Stimulated activated effector memory CD8-positive, alpha-beta T cell treated with anti-CD3 and anti-CD28 coated beads, Interleukin-12 subunit alpha, Interleukin-12 subunit beta, amount 100 ng/mL, for 72 hours (primary cell): ENCODE measurements around the gene BARX1.

Experiments
- ATAC-seq: fragments of 150-1000 bp; cut with Tn5 transposase; 2 replicates; pipeline ENCODE4 v1.10.0; 2021
- DNase-seq, 2 donors: peaks; one replicate each; pipeline ENCODE4 v3.0.0; 2021 to 2022; ENCODE audit warnings: low spot score in 2 of 2
- H3K27ac Mint-ChIP-seq: one replicate; pipeline ENCODE4 v1.8.0; 2022; ENCODE audit warnings: mild to moderate bottlenecking, mixed read lengths
- H3K36me3 Mint-ChIP-seq: one replicate; pipeline ENCODE4 v1.8.0; 2022; ENCODE audit warnings: mild to moderate bottlenecking, mixed read lengths
- H3K4me1 Mint-ChIP-seq: one replicate; pipeline ENCODE4 v1.8.0; 2022; ENCODE audit warnings: mixed read lengths
- H3K4me3 Mint-ChIP-seq: one replicate; pipeline ENCODE4 v1.8.0; 2022; ENCODE audit warnings: mild to moderate bottlenecking, mixed read lengths
- H3K9me3 Mint-ChIP-seq: one replicate; pipeline ENCODE4 v1.8.0; 2022; ENCODE audit warnings: mixed read lengths

BARX1 gene

DNA sequence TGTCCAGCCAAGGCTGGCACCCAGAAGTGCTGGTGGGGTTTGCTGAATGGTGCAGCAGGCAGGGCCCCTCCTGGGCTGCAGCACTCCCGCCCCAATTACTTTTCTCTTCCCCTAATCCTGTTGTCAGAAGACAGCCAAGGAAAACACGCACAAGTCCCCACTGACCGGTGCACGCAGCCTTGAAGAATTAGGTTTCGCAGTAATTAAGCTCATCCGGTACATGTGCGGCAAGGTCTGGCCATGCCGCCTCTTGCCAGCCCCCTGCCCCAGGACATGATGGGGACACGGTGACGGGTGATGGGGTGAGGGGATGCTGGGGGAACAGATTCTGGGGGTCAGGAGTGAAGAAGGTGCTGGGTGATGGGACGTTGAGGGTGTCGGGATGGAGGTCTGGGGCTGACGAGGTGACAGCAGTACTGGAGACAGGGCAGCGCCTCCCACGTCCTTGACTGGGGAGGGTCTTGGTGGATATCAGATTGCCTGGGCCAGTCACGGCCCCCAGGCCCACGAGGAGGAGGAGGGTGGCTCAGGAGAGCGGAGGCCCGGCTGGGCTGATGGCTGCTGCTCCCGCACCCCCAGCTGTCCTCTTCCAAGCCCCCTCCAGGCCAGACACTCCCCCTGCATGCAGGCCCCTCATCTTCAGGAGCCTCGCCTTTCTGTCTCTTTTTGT is 34.9 kb downstream of the BARX1 start:
- Mint-ChIP-seq H3K27ac (no peak overlapping the region), H3K9me3 (no peaks in the 10 kb centered on the region), H3K36me3 (no peaks in the 10 kb centered on the region), H3K4me3 (no peak overlapping the region), H3K4me1 (no peaks in the 10 kb centered on the region)
- no peak for DNase-seq
- no peak for ATAC-seq

DNA sequence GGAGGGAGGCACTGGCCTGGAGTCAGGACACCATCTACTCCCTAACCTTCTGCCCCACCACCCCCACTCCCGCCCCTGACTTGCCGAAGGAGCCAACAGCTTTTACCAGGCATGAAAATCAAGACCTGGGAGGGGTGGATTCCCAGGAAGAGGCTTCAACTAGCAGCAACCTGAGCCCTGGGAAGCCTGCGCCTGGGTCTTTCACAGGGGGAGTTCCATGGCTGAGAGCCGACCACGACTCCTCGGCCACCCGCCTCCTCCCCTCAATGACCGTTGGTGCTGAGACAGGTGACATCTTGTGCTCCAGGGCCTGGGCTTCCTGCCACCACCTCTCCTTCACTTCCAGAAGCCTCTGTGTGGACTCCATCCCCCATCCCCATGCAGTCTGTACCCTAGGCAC is 37.1 kb downstream of the BARX1 start:
- H3K9me3 Mint-ChIP-seq = no peaks in the 10 kb centered on the region
- ATAC-seq = no peak

DNA sequence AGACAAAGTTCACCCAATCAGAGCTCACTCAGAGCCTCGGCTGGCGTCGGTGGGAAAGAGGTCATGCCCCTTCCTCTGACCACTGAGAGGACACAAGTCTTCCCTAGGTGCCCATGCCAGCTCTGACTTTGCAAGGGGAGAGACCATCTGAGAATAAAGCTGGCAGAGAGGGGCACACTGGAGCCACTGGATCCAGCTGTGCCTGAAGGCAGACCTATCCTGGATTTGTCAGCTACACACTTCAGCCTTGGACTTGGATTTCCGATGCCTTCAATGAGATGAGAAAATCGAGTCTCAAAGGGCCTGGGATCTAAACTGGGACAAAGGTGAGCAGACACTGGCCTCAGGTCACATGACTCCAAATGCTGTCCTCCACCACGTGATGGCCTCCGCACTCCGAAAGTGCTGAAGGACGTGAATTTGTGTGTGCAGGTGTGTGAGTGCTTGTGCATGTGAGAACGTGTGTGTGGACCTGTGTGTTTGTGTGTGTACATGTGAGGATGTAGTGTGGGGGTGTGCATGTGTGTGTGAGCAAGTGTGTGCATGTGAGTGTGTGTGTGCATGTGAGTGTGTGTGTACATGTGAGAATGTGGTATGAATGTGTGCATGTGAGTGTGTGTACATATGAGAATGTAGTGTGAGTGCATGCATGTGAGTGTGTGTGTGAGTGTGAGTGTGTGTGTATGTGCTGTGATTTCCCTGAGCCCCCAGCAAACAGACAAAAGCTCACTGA is 37.9 kb downstream of the BARX1 start:
- no peak for ATAC-seq
- Mint-ChIP-seq H3K27ac (no peak overlapping the region), H3K4me3 (no peak overlapping the region), H3K9me3 (no peaks in the 10 kb centered on the region), H3K4me1 (no peaks in the 10 kb centered on the region), H3K36me3 (no peaks in the 10 kb centered on the region)
- DNase-seq = no peak

More for the DNA sequence above, 37.1 kb downstream of the BARX1 start:
- H3K36me3 Mint-ChIP-seq = no peaks in the 10 kb centered on the region
- no peaks in the 10 kb centered on the region for H3K4me1 Mint-ChIP-seq
- no peak overlapping the region for H3K4me3 Mint-ChIP-seq
- no peak overlapping the region for H3K27ac Mint-ChIP-seq
- no peak for DNase-seq

GRCh38 chr9:93916358-93916757 is 38.8 kb downstream of the BARX1 start:
- ATAC-seq (no peak), DNase-seq (no peak)
- Mint-ChIP-seq H3K4me3 (no peak overlapping the region), H3K9me3 (no peaks in the 10 kb centered on the region), H3K4me1 (no peaks in the 10 kb centered on the region), H3K27ac (no peak overlapping the region), H3K36me3 (no peaks in the 10 kb centered on the region)

GRCh38 chr9:93911801-93912554 is 43.2 kb downstream of the BARX1 start:
- H3K27ac Mint-ChIP-seq = no peak overlapping the region
- no peaks in the 10 kb centered on the region for H3K36me3 Mint-ChIP-seq
- ATAC-seq (no peak), DNase-seq (no peak)
- H3K4me1 Mint-ChIP-seq = no peaks in the 10 kb centered on the region
- H3K4me3 Mint-ChIP-seq = no peak overlapping the region
- H3K9me3 Mint-ChIP-seq = no peaks in the 10 kb centered on the region

DNA sequence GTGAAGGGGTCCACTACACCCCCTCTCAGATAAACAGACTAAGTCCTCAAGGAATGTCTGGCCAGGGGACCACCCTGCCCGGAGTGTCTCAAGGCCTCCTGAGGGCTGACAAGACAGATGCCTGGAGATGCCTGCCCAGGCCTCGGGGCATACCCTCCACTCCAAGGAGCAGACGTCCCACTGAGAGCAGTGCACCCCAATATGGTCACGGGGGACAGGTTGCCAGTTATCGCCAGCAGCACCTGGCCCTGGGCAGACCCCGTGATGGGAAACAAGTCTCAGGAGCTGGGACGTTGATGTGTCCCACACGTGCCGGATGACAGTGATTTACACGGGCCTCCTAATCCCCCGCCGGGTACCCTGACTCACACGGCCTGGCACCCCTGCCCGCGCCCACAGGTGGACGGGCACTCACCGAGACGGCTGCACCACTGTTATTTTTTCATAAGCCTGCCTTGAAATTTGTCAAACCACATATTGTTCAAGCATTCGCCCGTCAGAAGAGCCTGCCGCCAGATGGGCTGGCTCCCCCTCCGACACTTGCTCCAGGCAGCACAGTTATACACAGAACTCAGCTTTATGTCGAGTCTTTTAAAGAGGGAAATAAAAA is 43.9 kb downstream of the BARX1 start:
- no peak for ATAC-seq

DNA sequence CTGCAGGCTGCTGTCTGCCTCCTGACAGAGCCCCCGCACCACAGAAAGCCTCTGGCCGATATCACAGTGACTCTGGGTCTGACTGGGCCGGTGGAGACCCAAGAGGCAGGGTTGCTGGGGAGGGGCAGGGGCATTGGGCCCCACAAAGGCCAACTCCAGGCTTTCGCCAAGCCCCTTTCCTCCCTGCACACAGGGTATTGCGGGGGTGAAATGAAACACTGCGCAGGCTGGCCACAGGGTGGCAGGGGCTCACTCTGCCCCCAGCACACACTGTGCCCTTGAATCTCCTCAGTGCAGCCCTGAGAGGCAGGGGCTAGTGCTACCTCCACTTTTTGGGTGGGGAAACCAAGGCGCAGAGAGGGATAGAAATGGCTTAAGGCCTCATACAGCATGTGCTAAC is 44.6 kb downstream of the BARX1 start:
- H3K4me3 Mint-ChIP-seq = no peak overlapping the region
- H3K27ac Mint-ChIP-seq = no peak overlapping the region
- H3K36me3 Mint-ChIP-seq = no peaks in the 10 kb centered on the region
- no peaks in the 10 kb centered on the region for H3K9me3 Mint-ChIP-seq
- H3K4me1 Mint-ChIP-seq = no peaks in the 10 kb centered on the region
- ATAC-seq (no peak), DNase-seq (no peak)

More for the DNA sequence above, 43.9 kb downstream of the BARX1 start:
- H3K4me3 Mint-ChIP-seq = no peak overlapping the region
- H3K9me3 Mint-ChIP-seq = no peaks in the 10 kb centered on the region
- H3K27ac Mint-ChIP-seq = no peak overlapping the region
- H3K4me1 Mint-ChIP-seq = no peaks in the 10 kb centered on the region
- no peak for DNase-seq
- H3K36me3 Mint-ChIP-seq = no peaks in the 10 kb centered on the region

DNA sequence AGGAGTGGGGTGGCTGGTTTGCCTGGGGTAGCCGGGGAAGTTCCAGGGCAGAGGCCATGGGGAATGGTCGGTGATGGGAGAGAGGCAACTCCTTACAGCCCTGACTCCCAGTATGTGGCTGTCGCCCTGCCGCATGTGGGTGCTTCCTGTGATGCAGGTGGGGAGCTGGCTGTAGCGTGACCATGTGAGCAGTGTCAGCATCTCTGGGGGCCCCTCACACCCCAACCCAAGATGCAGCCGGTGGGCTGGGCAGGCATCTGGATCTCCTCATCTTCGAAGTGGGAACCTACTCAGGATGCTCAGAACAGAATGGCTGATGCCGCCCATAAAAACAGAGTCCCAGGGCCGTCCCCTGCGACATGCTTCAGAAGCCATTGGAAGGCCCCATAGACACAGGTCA is 45.0 kb downstream of the BARX1 start:
- ATAC-seq = no peak
- no peak for DNase-seq
- Mint-ChIP-seq H3K9me3 (no peaks in the 10 kb centered on the region), H3K36me3 (no peaks in the 10 kb centered on the region), H3K4me1 (no peaks in the 10 kb centered on the region), H3K4me3 (no peak overlapping the region), H3K27ac (no peak overlapping the region)

GRCh38 chr9:93909242-93909616 is 45.9 kb downstream of the BARX1 start:
- Mint-ChIP-seq H3K36me3 (no peaks in the 10 kb centered on the region), H3K9me3 (no peaks in the 10 kb centered on the region), H3K27ac (no peak overlapping the region), H3K4me3 (no peak overlapping the region), H3K4me1 (no peaks in the 10 kb centered on the region)
- ATAC-seq = no peak
- DNase-seq = no peak

- no peaks in the 10 kb centered on the region for H3K4me1 Mint-ChIP-seq
- DNase-seq (no peak), ATAC-seq (peak; percentile 20)
- H3K9me3 Mint-ChIP-seq = no peaks in the 10 kb centered on the region
- H3K27ac Mint-ChIP-seq = no peak overlapping the region
- no peaks in the 10 kb centered on the region for H3K36me3 Mint-ChIP-seq
- no peak overlapping the region for H3K4me3 Mint-ChIP-seq
These were observed 46.4 kb downstream of the BARX1 start for GRCh38 chr9:93908591-93909241.

GRCh38 chr9:93907551-93908199 is 47.5 kb downstream of the BARX1 start:
- H3K4me3 Mint-ChIP-seq = no peak overlapping the region
- H3K9me3 Mint-ChIP-seq = no peaks in the 10 kb centered on the region
- no peak overlapping the region for H3K27ac Mint-ChIP-seq
- no peaks in the 10 kb centered on the region for H3K36me3 Mint-ChIP-seq
- no peak for ATAC-seq
- no peak for DNase-seq
- no peaks in the 10 kb centered on the region for H3K4me1 Mint-ChIP-seq

DNA sequence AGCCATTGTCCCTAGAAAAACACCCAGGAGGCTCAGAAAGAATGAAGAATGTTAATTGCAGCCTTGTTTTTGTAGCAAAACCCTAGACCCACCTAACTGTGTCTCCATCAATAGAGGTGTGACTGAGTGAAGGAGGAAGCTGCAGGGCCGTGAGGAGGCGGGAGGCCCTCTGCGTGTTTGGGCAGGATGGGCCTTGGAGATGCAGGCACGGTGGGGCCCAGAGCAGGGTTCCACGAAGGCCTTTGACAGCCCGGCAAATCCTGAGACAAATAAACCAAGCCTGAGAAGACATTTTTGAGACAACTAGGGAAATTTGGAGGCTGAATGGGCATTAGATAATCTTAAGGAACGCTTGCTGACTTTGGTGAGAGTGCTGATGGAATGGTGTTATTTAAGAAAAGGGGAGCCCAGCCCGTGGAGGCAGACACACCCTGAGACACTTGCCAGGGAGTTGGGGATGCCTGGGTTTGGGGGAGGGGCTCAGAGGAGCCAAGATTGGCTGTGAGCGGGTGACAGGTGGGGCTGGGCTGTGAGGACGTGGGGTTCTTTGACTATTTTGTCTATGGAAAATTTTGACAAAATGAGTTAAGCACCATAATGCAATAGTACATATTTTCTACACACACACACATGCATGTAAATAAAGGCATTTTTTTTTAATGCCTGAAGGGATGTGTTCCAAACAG is 48.8 kb downstream of the BARX1 start:
- no peaks in the 10 kb centered on the region for H3K36me3 Mint-ChIP-seq
- no peaks in the 10 kb centered on the region for H3K9me3 Mint-ChIP-seq
- no peak overlapping the region for H3K27ac Mint-ChIP-seq
- no peak overlapping the region for H3K4me3 Mint-ChIP-seq
- H3K4me1 Mint-ChIP-seq = no peaks in the 10 kb centered on the region
- ATAC-seq (no peak), DNase-seq (no peak)

- H3K27ac Mint-ChIP-seq = no peak overlapping the region
- H3K9me3 Mint-ChIP-seq = no peaks in the 10 kb centered on the region
- ATAC-seq (no peak), DNase-seq (no peak)
- no peaks in the 10 kb centered on the region for H3K36me3 Mint-ChIP-seq
- H3K4me3 Mint-ChIP-seq = no peak overlapping the region
- no peaks in the 10 kb centered on the region for H3K4me1 Mint-ChIP-seq
These were observed 49.6 kb downstream of the BARX1 start for GRCh38 chr9:93905473-93906133.
